ENCODE measurements around the gene GRIK3.

Gene GRIK3

GRCh38 chr1:37042506-37042905 lies 8.2 kb upstream of the GRIK3 start:
- DNase-seq = no peak

- DNase-seq = no peak
These were observed 7.2 kb upstream of the GRIK3 start for GRCh38 chr1:37041483-37041882.

DNA sequence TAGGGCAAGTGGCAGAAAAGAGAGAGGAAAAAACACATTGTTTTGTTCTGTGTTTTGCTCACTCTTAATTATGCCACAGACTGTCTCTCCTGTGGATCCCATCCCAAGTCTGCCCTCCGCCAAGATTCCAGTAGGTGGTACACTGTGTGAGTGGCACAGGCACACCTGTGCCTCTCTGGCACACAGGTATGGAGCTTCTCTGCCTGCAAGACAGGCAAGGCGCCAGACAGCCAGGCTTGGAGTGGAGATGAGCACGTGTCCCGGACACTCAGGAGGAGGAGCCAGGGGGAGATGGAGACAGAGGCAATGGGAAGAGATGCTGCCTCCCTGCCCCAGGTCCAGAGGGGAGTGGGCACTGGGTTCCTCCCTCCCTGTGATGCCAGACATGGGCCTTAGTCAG lies 6.5 kb upstream of the GRIK3 start:
- DNase-seq = no peak

DNA sequence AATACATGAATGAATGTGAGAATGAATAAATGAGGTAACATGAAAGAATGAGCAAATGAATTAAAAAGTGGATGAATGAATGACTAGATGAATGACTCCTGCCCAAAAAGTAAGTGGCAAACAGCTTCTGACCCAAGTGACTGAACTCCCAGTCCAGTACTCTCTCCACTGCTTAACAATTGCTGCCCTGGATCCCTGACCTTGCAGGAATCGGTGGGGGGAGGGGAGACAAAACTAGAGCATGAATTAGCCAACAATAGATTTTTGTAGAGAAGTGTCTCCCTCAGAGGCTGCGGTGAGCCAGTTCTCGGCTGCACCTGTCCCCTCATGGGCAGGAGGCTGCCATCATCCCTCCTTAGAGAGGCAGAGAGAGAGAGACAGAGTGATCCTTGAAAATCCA lies 5.9 kb upstream of the GRIK3 start:
- DNase-seq = no peak

DNA sequence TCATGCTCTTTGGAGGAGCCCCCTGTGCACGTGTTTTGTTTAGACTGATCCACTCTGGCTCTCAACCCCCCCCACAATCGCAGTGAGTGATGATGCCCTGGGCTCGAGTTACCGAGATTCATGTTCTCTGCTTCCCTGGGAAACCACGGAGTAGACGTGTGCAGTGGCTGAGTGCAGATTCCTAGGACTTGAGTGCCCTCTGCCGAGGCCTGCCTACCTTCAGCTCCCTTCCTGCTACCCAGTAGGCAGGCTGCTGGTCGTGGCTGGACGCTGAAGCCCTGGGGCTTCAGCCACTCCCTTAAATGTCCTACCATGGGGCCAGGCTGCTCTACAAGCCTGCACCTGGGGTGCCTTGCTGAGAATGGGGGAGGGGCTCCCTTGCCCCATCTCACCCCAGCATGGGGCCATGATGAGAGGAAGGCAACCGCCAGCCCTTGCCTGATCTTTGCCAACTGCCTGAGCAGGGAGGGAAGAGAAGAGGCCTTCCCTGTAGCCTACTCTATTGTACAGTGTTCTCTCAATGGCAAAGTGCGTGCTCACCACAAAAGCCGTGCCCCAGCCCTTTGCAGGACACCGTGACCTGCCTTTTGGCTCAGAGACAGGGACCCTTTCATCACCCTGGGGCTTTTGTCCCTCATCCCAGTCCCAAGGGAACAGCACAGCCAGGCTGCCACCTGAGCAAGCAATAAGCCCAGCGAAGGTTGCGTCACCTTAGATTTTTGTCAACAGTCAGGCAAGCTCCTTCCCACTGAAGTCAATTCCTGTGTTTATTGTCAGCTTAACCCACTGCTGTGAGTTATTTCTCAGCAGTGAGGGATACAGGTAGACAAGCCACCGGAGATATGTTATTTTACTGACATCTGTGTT lies 4.1 kb upstream of the GRIK3 start:
- DNase-seq = no peak

GRCh38 chr1:37037690-37038089 lies 3.4 kb upstream of the GRIK3 start:
- no peak for DNase-seq

DNA sequence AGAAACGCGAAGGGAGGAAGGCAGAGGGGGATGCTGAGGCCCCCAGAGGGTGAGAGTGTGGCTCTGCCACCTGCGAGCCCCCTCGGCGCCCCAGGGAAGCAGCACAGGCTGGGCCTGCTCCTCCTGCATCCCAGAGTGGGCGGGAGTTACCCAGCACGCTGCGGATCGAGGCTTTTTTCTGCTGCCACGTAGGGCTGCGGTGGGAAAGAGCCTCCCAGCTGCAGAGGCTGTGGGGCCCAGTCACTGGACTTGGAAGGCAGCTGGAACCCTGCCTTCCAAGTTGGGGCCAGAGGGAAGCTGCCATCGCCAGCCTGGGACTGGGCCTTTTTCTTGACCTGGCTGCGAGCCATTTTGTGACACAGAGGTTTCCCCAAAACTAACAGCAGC lies 2.3 kb upstream of the GRIK3 start:
- no peak for DNase-seq

GRCh38 chr1:37035796-37036666 lies 1.7 kb upstream of the GRIK3 start:
- no peak for DNase-seq

DNA sequence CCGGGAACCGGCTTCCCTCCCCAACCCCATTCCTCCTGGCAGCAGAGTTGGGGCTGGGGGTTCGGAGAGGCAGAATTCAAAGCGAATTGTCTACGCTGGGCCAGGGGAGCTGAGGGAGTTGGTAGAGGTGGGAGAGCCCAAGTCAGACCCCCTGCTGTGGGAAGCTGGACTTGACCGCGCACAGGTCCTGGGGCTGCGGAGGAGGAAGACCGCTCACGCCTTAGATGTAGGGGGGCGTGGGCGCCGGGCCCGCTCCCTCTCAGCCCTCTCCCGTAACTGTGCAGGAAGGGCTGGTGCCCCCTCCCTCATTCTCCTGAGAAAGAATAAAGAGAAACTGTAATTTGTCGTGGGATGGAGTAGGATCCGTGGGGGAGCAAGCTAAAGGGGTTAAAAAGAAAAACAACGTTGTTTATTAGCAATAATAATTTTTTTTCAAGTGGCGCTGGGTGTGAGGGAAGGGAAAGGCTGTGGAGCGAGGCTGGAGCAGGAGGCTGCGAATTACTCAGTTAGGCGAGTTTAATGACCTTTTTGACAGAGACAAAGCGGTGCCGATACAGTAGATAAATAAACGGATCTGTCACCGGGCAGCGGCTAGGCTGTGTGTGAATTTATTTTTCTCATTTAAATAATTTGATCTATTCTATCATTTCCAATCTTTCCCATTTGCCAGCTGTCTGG lies 838 bp upstream of the GRIK3 start:
- no peak for DNase-seq

GRCh38 chr1:37033355-37034101 lies 787 bp downstream of the GRIK3 start:
- DNase-seq = no peak

GRCh38 chr1:37032660-37033354 lies 1.5 kb downstream of the GRIK3 start:
- no peak for DNase-seq

- DNase-seq = no peak
These were observed 2.4 kb downstream of the GRIK3 start for GRCh38 chr1:37031871-37032270.

- DNase-seq = no peak
These were observed 2.9 kb downstream of the GRIK3 start for GRCh38 chr1:37031429-37031828.

DNA sequence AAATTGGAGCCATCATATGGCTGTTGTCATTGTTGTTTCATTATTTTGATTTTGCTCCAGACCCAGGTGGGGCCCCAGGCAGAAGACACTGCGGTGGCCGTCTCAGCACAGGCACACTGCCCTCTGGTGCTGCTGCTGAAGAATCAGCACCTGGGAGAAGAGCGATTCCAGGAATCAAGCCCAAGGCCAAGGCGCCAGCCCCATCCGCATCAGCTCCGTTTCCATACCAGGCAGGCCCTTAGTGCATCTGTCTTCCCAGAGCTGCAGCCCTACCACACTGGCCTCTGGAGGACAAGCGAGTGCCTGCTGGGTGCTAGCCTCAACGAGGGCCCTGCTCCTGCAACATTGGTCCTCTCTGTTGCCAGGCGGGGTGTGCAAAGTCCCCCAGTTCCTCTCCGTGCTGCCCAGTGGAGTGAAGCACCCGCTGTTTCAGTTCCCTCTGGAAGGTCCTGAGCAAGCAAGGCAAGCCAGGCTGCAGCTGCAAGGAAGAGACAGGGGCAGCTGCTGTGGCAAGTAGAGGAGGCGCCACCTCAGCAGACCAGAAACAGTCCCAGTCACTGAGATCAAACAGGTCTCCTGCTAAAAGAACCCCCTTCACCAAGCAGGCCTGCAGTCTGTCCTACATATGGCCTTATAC lies 5.2 kb downstream of the GRIK3 start:
- DNase-seq = no peak

GRCh38 chr1:37021502-37021901 lies 12.8 kb downstream of the GRIK3 start:
- no peak for DNase-seq

- no peak for DNase-seq
These were observed 13.6 kb downstream of the GRIK3 start for GRCh38 chr1:37020653-37021277.

DNA sequence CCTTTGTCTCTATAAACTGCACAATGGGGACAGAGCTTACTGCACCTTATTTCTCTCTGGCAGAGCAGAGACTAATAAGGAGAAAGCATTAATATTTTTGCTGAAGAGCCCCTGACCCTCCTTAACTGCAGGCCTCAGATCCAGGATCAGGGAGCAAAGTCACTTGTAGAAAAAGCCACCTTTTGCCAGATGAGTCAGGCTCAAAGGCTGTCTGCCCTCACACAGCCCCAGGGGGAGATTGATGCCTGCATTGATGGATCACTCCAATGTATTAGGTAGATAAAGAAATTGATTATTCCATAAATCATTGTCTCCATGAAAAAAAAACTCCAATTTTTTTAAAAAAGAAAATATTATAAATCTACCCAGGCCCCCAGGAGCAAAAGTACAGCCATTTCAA lies 15.8 kb downstream of the GRIK3 start:
- DNase-seq = no peak

DNA sequence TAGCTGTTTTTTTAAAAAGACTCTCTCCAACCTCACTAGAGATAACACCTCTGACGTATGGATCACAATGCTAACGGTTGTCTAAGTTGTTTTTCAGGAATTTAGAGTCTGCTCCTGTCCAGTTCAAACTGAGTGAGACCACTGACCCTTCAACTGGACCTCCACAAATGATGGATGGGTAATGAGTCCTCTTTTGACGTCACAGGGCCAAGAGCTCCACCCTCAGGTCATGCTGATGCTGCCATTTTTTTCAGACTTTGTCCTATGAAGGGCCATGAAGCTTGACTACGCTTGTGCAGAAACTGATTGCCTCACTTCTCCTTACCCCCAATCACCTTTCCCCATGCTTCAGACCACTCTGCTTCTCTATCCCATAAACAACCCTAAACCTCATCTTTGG lies 16.6 kb downstream of the GRIK3 start:
- no peak for DNase-seq

DNA sequence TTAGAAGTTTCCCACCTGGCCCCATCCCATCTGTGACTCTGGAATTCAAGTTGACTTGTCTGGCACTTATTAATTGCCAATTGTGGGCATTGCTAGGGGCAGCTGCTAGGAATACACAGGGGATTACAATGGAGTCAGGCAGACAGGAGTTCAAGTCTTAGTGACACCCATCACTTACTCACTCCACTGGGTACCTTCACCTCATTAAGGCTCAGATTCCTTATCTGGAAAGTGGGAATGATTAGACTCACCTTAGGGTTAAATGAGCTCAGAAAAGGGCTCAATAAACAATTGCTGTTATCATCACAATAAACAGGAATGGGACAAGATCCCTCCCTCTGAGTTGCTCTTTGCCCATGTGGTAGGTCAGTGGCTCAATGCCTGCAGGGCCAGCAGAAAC lies 18.2 kb downstream of the GRIK3 start:
- no peak for DNase-seq

DNA sequence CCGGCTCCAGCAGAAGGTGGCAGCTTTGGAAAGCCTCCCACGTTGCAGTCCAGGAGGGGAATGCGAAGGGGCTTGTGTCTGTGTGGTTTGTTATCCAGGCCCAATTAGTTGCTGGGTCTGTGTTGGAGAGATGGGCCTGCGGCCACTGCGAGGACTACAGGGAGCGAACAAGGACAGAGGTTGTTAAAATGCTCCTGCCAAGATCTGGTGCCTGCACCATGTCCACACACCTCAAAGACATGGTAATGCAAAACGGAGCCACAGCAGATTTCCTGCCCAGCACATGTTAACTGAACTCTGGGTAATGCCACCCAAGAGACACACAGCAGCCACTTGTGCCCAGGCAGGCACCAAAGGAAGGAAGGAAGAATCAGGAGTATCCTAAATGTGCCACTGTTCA lies 18.6 kb downstream of the GRIK3 start:
- no peak for DNase-seq

DNA sequence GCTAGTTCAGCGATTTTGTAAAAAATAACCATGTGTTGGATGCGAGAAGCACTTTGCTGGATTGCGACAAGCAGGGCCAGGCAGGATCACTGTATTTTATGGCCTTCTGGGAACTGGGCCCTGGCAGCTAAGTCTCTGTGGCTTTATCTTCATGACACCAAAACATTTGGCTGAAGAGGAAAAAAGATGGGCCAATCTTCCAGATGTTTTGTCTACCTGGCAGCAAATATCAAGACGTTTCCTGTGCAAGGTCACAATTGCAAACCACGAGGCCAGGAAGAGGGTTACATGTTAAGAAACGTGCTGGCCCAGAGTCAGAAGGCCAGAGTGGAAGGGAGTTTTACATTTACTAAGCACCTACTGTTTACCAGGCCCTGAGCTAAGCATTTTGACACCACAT lies 22.1 kb downstream of the GRIK3 start:
- DNase-seq = no peak
